HL-60 (cell line): ENCODE results near the gene SNRPB2.

Experiments used
- DNase-seq, 2 experiments: peaks; one replicate each; pipeline ENCODE4 v3.0.0-alpha.2; 2010 to 2020; ENCODE audit warnings: low read depth in 1 of 2, low spot score in 1 of 2
- H3K27ac ChIP-seq: fragments of 250-450 bp; sonication (Bioruptor Pico); replicated peaks from 2 replicates; pipeline ENCODE4 v1.5.1; 2020; ENCODE audit warnings: mild to moderate bottlenecking, moderate library complexity
- H3K27me3 ChIP-seq: fragments of 250-450 bp; sonication (Bioruptor Pico); 2 replicates; pipeline ENCODE4 v1.5.1; 2021; ENCODE audit warnings: mild to moderate bottlenecking, moderate library complexity; ENCODE audit not compliant: insufficient read depth, poor library complexity, severe bottlenecking
- H3K4me3 ChIP-seq: replicated peaks from 2 replicates; pipeline ENCODE4 v1.5.1; 2011; ENCODE audit warnings: mild to moderate bottlenecking, control low read depth, low read length; ENCODE audit not compliant: insufficient read depth
- CTCF ChIP-seq: IDR thresholded peaks from one replicate; pipeline ENCODE4 v1.5.1; 2011; ENCODE audit warnings: low read length, control low read depth, inconsistent platforms; ENCODE audit not compliant: insufficient read depth
- GABPA ChIP-seq: IDR thresholded peaks from 2 replicates; pipeline ENCODE4 v1.6.1; 2012; ENCODE audit warnings: low read depth
- POLR2AphosphoS5 ChIP-seq: IDR thresholded peaks from 2 replicates; pipeline ENCODE4 v1.6.1; 2012; ENCODE audit warnings: low read depth
- REST ChIP-seq: IDR thresholded peaks from 2 replicates; pipeline ENCODE4 v1.6.1; 2012; ENCODE audit warnings: low read depth; ENCODE audit not compliant: insufficient replicate concordance
- SPI1 ChIP-seq: IDR thresholded peaks from 2 replicates; pipeline ENCODE4 v1.6.1; 2012; ENCODE audit warnings: low read depth, mild to moderate bottlenecking, borderline replicate concordance

SNRPB2 gene

DNA sequence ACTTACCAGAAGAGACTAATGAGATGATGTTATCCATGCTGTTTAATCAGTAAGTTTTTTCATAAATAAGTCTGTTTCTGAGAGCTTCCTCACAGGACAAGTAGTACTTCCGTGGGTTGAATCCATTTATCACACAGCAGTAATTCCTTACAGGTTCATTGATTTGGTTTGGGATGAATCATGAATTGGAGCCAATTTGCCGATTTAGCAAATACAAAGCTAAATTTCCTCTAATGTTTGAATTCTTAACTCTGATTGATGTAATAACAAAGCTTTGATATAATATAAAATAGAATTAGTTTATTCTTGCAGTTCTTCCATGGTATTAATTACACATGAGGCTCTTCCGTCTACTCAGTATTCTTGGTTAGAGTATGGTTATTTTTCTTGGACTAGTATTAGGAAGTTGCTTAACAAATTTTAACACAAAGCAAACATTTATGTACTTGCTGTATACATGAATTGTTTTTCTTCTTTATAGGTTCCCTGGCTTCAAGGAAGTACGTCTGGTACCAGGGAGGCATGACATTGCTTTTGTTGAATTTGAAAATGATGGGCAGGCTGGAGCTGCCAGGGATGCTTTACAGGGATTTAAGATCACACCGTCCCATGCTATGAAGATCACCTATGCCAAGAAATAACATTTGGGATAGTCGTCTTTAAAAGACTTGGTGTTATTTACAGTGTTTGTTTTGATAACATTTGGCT lies 10.7 kb downstream of the SNRPB2 start:
- no peaks in the 10 kb centered on the region for H3K27me3 ChIP-seq
- no peak for TF ChIP-seq POLR2AphosphoS5
- no peak for TF ChIP-seq GABPA
- no peak for TF ChIP-seq SPI1
- no peak for TF ChIP-seq REST
- no peak for TF ChIP-seq CTCF
- no peak overlapping the region for H3K4me3 ChIP-seq
- H3K27ac ChIP-seq: no peak overlapping the region
- no peak for DNase-seq

GRCh38 chr20:16744178-16744807 lies 14.5 kb downstream of the SNRPB2 start:
- DNase-seq: no peak
- H3K27ac ChIP-seq: no peak overlapping the region
- no peak for TF ChIP-seq REST
- no peak for TF ChIP-seq GABPA
- no peak for TF ChIP-seq SPI1
- no peak for TF ChIP-seq POLR2AphosphoS5
- TF ChIP-seq CTCF: no peak
- no peak overlapping the region for H3K4me3 ChIP-seq
- no peaks in the 10 kb centered on the region for H3K27me3 ChIP-seq

DNA sequence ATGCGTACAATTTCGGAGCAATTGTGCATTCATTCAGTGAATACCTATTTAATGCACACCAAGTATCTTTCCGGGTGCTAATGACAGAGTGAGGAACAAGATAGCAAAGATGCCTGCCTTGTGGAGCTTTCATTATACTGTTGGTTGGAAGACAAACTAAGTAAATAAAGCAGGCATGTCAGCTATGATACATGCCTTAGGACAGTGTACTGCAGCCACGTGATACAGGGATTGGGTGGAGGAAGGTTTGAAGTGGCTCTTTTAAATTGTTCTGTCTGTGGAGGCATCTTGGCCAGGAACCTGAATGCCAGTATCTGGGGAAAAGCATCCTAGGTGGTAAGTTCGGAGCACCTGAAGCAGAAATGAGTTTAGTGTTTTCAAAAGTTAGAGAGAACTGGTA lies 15.4 kb downstream of the SNRPB2 start:
- no peak overlapping the region for H3K27ac ChIP-seq
- TF ChIP-seq REST (no peak), POLR2AphosphoS5 (no peak), CTCF (no peak), SPI1 (no peak), GABPA (no peak)
- DNase-seq: no peak
- H3K27me3 ChIP-seq: no peaks in the 10 kb centered on the region
- H3K4me3 ChIP-seq: no peak overlapping the region
